Activated CD8-positive, alpha-beta memory T cell treated with anti-CD3 and anti-CD28 coated beads, Interleukin-2, amount 50 U/mL, for 1 hour (primary cell): Measurements from ENCODE around the gene ACTL7A.
"Not testable (repeated sequence)": the region's sequence is repeated elsewhere in the genome, so short reads cannot be mapped to it uniquely, and the experiment has no call there.

Experiments
- DNase-seq: peaks from one replicate; pipeline ENCODE4 v3.0.0-alpha.2; 2020; ENCODE audit errors: extremely low read depth

ACTL7A gene, protein sequence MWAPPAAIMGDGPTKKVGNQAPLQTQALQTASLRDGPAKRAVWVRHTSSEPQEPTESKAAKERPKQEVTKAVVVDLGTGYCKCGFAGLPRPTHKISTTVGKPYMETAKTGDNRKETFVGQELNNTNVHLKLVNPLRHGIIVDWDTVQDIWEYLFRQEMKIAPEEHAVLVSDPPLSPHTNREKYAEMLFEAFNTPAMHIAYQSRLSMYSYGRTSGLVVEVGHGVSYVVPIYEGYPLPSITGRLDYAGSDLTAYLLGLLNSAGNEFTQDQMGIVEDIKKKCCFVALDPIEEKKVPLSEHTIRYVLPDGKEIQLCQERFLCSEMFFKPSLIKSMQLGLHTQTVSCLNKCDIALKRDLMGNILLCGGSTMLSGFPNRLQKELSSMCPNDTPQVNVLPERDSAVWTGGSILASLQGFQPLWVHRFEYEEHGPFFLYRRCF

DNA sequence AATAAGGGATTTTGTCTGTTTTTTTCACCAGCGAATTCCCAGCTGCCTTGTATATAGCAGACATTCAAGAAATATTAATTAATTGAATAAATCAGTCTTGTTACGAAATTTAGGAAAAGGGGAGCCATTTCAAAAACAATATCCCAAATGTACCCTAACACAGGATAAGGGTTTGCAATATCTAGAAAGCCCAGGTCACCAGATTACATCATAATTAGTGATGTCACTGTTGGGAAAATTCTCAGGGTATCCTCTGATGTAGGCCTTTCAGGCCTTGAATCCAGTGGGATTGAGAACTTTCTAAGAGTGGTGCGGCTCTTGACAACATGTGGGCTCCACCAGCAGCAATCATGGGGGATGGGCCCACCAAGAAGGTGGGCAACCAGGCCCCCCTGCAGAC is at the start of gene ACTL7A:
Gene ACTL7A, plus strand, starts transcription at position 270 of the 400 bp plus-strand sequence. Its CDS starts 57 bp downstream, at position 327.
- no peak for DNase-seq

DNA sequence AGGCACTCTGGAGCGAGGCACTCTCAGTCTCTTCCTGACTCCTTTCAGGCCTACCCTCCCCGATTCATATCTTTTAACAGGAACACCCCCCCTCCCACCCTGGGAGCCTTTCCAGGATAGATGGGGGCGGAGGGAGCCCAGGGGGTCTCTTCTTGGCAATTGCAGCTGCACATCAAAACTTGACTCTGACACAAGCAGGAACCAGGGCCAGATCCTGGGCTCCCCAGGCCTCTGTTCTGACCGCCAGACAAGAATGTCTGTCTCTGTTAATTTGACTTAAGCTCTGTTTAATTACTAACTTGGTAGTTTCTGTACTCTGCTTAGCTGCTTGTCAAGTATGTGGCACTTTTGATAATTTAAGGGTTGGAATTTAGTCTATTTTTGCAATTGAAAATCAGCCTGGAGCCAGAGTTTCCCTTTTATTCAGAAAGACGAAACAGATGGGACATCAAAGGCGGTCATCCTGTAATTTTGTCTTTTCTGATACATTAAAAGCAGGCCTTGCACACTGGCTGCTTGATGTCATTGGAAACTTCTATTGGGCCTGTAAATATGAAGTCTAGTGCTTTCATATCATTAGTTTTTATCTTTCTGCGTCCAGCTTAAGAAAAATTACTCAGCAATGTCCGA is 49.6 kb upstream of the ACTL7A start:
- no peak for DNase-seq

DNA sequence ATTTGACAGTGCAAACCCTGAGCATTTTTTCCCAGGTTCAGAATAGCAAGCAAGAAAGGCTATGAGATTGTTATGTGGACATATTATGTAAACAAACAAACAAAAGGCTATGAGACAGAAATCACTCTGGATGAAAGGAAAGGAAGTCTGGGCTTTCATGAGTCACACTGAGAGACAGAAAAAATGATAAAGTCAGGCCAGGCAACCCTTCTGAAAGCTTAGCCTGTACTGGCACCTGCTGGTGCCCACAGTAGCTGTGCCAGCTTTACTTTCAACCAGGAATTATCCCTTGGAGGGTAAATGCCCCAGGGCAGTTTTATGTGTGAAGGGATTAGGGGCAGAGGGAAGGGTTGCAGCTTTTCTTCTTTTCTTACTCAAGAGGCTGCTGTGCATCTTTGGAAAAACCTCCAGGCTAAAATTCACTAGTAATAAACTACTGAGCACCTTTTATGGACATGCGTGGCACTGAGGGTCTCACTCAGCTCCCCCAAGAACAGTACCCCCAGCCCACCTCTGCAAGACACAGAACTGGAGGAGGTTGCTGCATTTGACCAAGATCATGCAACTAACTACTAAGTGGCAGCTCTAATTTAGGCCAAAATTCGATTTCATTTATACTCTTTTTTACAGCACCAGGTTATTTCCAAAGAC is 48.0 kb upstream of the ACTL7A start:
- DNase-seq: no peak

DNA sequence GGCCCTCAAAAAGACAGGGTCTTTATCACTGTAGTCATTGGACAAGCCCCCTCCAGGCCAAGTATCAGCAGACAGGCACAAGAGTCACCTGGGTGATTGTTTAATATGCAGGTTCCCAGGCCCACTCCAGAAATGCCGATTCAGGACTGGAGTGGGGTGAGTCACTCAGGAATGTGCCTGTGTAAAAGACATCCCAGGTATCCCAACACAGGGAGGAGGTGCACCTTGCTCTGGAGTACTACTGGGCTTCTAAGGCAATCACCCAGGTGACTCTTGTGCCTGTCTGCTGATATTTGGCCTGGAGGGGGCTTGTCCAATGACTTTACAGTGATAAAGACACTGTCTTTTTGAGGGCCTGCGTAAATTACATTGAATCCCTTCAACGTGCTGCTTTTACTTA is 46.9 kb upstream of the ACTL7A start:
- DNase-seq: no peak

DNA sequence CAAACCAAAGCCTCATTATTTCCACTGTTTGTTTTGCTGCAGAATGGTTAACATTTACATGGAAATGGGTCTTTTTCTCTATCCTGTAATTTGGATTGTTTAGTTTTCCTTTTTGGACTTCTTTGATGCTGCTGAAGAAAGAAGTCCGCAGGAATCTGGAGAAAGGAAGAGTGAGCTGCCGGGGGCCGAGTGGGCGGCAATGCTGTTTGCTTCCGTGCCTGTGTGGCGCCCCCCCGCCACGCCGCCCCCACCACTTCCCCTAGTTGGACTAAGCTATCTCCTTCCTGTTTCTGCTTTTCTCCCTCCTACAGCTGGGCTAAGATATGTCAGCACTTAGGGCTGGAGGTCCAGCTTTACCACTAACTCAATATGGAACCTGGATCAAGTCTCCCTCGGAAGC is 46.0 kb upstream of the ACTL7A start:
- no peak for DNase-seq

GRCh38 chr9:108823829-108824228 is 38.2 kb upstream of the ACTL7A start:
- no peak for DNase-seq

DNA sequence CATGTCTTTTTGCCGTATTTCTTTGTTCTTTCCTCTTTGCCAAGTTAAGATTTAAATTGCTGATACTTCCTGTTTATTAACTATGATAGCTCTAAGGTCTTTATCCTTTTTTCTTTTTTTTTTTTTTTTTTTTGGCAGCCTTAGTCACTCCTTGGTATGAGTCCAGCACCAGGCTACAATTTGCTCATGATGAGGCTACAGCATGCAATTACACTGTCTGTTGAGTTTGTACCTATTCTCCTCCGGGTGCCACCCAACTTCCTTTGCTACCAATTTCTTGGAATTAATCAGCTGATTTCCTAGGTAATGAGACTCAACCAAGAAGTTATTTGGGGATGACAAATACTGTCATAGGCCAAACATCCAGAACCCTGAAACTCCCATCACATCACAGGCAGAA is 31.8 kb upstream of the ACTL7A start:
- DNase-seq: no peak

DNA sequence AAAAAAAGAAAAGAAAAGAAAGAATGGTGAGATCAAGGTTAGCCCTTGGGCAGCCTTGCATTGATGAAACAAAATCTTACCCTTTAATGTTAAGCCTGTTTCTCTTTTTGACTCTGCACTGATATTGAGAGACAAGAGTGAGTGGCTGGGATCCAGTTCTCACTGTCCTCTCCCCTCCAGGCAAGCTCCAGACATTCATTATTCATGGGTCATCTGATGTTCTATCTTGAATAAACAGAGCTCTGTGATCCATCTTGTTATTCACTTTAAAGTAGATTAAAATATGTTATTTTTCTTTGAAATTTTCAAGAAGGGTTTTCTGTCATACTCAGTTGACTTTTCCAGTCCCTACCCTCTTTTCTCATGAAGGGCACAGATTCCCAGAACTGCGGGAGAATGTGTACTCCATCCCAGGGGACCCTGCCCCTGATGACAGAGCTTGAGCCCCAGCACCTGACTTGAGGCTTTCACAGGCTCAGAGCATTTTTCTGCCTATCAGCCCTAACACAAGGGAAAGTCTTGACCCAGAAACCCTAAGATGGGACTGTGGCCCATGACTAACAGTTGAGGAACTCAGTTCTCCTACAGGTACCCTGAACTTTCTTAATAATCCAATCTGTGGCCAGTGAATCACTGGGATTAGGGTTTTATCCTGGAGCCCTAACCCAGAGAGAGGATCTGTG is 30.4 kb upstream of the ACTL7A start:
- DNase-seq: no peak

DNA sequence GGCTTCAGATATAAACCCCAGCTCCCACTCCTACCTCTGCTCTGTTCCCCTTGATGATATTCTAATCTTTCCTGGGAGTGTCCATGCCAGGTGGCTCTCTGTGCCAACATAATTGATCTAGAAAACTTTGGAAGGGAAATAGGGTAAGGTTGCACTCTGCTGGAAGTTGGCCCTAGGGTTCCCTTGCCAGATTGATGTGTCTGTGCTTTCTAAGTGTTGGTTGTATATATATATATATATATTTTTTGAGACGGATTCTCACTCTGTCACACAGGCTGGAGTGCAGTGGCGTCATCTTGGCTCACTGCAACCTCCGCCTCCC is 29.9 kb upstream of the ACTL7A start:
- no peak for DNase-seq

GRCh38 chr9:108834959-108835665 is 27.0 kb upstream of the ACTL7A start:
- DNase-seq: no peak

- no peak for DNase-seq
Observed at GRCh38 chr9:108835831-108836230, 26.2 kb upstream of the ACTL7A start.

GRCh38 chr9:108836319-108836718 is 25.7 kb upstream of the ACTL7A start:
- no peak for DNase-seq

- DNase-seq: no peak
Observed at GRCh38 chr9:108836781-108837180, 25.3 kb upstream of the ACTL7A start.

- no peak for DNase-seq
Observed at GRCh38 chr9:108837530-108837929, 24.5 kb upstream of the ACTL7A start.

- no peak for DNase-seq
Observed at GRCh38 chr9:108838017-108838416, 24.0 kb upstream of the ACTL7A start.

- DNase-seq: not testable (repeated sequence)
Observed at GRCh38 chr9:108839561-108839960, 22.5 kb upstream of the ACTL7A start.

DNA sequence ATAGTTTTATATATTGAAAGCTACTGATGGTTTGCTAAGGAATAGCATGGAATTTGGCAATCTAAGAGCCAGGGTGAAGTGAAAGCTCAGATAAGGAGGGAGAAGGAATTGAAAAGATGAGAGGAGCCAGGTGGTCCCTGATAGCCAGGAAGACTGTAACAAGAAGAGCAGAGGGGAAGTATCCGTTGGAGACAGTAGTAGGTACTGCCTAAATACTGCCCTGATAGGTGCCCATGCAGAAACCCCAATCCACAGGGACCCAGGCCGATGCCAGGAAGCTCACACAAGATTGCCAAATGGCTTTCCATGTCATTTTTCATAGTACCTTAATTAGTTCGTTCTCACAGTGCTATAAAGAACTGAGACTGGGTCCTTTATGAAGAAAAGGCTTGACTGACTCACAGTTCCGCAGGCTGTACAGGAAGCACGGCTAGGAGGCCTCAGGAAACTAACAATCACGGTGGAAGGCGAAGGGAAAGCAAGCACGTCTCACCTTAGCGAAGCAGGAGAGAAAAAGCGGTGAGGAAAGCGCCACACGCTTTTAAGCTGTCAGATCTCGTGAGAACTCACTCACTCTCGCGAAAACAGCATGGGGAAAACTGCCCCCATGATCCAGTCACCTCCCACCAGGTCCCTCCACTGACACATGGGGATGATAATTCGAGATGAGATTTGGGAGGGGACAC is 19.3 kb upstream of the ACTL7A start:
- DNase-seq: no peak

DNA sequence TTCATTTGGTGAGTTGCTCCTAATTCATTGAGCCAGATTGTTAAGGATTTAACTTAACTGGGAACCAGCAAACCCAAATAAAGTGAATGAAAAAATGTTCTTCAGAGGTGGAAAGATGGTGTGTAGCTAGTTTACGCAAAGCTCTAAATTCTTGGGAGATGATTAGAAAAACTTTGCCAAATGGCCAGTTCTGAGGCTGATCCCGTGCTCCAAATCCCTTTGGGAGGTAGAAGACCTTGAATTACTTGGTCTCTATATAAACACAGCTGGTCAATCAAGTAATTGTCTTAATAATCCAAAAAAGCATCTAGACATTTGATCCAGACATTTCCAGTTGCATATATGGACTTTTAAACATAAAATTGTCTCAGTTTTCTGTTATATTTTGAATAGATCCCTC is 17.7 kb upstream of the ACTL7A start:
- DNase-seq: no peak

DNA sequence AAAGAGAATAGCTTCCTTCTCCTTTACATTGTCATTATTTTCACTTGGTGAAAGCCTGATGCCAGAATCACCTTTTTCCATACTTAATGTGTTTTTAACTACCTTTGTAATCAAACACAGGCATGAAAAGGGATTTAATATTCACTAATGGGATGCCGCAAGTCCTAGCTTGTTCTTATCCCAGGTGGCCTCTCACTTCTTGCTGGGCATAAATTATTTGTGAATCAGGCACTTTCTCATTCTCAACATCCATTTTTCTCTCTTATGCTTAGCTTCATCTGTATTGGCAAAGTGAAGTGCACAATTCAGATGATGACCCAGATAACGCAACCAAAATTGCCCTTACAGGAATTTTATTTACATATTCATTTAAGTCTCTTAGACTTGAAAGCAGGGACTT is 17.2 kb upstream of the ACTL7A start:
- DNase-seq: no peak

GRCh38 chr9:108845507-108845906 is 16.6 kb upstream of the ACTL7A start:
- DNase-seq: no peak

DNA sequence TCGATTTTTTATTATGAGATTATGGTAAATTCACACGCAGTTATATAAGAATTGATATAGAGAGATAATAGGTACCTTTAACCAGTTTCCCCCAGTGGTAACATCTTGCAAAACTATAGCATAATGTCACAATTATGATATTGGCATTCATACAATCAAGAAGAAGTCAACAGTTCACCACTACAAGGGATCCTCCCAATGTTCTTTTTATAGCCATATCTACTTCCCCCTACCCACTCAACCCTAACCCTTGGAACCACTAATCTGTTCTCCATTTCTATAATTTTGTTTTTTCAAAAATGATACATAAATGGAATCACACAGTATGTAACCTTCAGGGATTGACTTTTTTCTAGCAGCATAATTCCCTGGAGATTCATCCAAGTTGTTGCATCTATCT is 16.1 kb upstream of the ACTL7A start:
- DNase-seq: no peak
